Endodermal cell (in vitro differentiated cells): Measurements from ENCODE around the gene FMNL3. TPM values are rescaled to one million over a fixed set of nuclear protein-coding genes. Genes with fewer than 3 reads are reported as not detected.
A peak's percentile ranks its signal among the peaks of the same experiment; 100 is the strongest.

ENCODE experiments used
- DNase-seq: peaks from one replicate; pipeline ENCODE4 v3.0.0-alpha.2; 2017
- H3K27ac ChIP-seq: 2 replicates; pipeline ENCODE4 v1.5.1; 2013; ENCODE audit warnings: mild to moderate bottlenecking, low read depth, low read length, moderate library complexity
- H3K27me3 ChIP-seq: 2 replicates; pipeline ENCODE4 v1.6.1; 2013; ENCODE audit warnings: mild to moderate bottlenecking, low read length, moderate library complexity; ENCODE audit not compliant: insufficient read depth, control insufficient read depth, poor library complexity, severe bottlenecking
- H3K36me3 ChIP-seq: 2 replicates; pipeline ENCODE4 v1.7.0; 2013; ENCODE audit warnings: mild to moderate bottlenecking, low read length, moderate library complexity; ENCODE audit not compliant: control insufficient read depth, insufficient read depth
- H3K4me1 ChIP-seq: one replicate; pipeline ENCODE4 v1.7.0; 2013; ENCODE audit warnings: low read length; ENCODE audit not compliant: control insufficient read depth, insufficient read depth
- H3K4me3 ChIP-seq: 2 replicates; pipeline ENCODE4 v1.5.1; 2013; ENCODE audit warnings: mild to moderate bottlenecking, low read length, moderate library complexity
- H3K9ac ChIP-seq: 2 replicates; pipeline ENCODE4 v1.6.1; 2013; ENCODE audit warnings: mild to moderate bottlenecking, low read length, moderate library complexity; ENCODE audit not compliant: poor library complexity, severe bottlenecking; ENCODE audit errors: extremely low read depth
- H3K9me3 ChIP-seq: 2 replicates; pipeline ENCODE4 v1.6.1; 2013; ENCODE audit warnings: mild to moderate bottlenecking, low read length, moderate library complexity; ENCODE audit not compliant: control insufficient read depth
- H3K27ac Mint-ChIP-seq: 2 replicates; pipeline ENCODE4 v1.8.0; 2020; ENCODE audit warnings: mixed read lengths
- H3K27me3 Mint-ChIP-seq: 2 replicates; pipeline ENCODE4 v1.8.0; 2021; ENCODE audit warnings: mild to moderate bottlenecking, mixed read lengths; ENCODE audit not compliant: insufficient read depth
- H3K36me3 Mint-ChIP-seq: 2 replicates; pipeline ENCODE4 v1.8.0; 2020; ENCODE audit warnings: low read depth, mixed read lengths
- H3K4me1 Mint-ChIP-seq: 2 replicates; pipeline ENCODE4 v1.8.0; 2020; ENCODE audit warnings: mixed read lengths
- H3K4me3 Mint-ChIP-seq: 2 replicates; pipeline ENCODE4 v1.8.0; 2020; ENCODE audit warnings: mild to moderate bottlenecking, moderate library complexity, mixed read lengths
- H3K9me3 Mint-ChIP-seq: 2 replicates; pipeline ENCODE4 v1.8.0; 2020; ENCODE audit warnings: mild to moderate bottlenecking, mixed read lengths
- WGBS, 2 experiments: methylation state at CpG; one replicate each; pipeline versions ENCODE4 v1.1.5 to v1.1.7; 2013; ENCODE audit warnings: missing lambda C conversion rate in 2 of 2, mixed read lengths in 1 of 2; ENCODE audit not compliant: insufficient coverage in 1 of 2, insufficient read length in 1 of 2; 5-methylcytosine and 5-hydroxymethylcytosine counted together
- total RNA-seq, 2 donors: library from RNA; stranded (reverse); fragmentation: NEBNext Ultra II Directional in 1 of 2; extraction: Animal tissue kit (Norgen Biotek cat#: 25700) in 1 of 2; gene quantifications; 2 replicates in 1 of 2; 3 replicates in 1 of 2; pipeline ENCODE4 v1.2.1, GENCODE V29; 2021
- TF ChIP-seq, protein P1 (sequence below): fragments of 200-600 bp; sonication (generic); conservative IDR thresholded peaks from 2 replicates; pipeline ENCODE4 v1.5.0; 2021; ENCODE audit warnings: antibody characterized with exemption, mild to moderate bottlenecking

The FMNL3 gene
- total RNA-seq, 2 donors from 2014 or later = 22.4 to 23.5 TPM

DNA sequence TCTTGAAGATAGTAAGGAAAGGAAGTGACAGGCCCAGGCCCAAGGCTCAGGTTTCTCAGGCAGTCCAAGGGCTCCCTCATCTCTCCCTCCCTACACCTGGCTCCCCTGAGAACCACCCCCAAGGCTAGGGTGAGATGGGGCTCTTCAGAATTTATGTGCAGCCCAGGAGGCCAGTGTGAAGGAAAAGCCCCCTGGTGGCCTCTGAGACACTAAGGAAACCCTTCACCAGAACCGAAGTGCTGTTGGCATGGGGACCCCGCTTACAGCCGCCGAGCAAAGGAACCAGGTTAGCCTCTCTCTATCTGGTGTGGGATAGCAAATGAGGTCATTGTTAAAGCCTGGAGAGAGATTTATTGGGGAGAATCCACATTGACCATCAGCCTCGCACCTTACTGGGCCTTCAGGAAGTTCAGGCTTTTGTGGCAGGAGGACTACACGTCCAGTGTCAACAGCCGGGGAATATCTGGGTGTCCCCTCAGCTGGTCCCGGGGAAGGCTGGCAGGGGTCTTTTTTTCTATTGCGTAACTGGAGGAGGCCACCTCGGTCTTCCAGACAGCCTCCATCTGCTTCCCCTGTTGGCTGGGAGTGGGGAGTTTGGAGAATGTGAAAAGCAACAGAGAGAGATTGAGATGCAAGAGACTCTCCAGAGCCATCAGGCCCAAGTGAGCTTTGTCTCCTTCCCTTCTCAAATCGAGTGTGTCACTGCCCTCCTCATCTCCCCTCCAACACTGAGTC lies 119.9 kb downstream of the FMNL3 start:
- no peak overlapping the region for H3K27ac ChIP-seq
- H3K4me1 Mint-ChIP-seq = no peaks in the 10 kb centered on the region
- no peak overlapping the region for H3K4me3 Mint-ChIP-seq
- no peak overlapping the region for H3K4me3 ChIP-seq
- no peaks in the 10 kb centered on the region for H3K27me3 Mint-ChIP-seq
- H3K27me3 ChIP-seq = no peaks in the 10 kb centered on the region
- no peak for DNase-seq
- peaks cover 25% of the 10 kb centered on the region for H3K36me3 Mint-ChIP-seq
- H3K36me3 ChIP-seq = peaks cover 5% of the 10 kb centered on the region
- no peak overlapping the region for H3K27ac Mint-ChIP-seq
- TF ChIP-seq, protein P1, sequence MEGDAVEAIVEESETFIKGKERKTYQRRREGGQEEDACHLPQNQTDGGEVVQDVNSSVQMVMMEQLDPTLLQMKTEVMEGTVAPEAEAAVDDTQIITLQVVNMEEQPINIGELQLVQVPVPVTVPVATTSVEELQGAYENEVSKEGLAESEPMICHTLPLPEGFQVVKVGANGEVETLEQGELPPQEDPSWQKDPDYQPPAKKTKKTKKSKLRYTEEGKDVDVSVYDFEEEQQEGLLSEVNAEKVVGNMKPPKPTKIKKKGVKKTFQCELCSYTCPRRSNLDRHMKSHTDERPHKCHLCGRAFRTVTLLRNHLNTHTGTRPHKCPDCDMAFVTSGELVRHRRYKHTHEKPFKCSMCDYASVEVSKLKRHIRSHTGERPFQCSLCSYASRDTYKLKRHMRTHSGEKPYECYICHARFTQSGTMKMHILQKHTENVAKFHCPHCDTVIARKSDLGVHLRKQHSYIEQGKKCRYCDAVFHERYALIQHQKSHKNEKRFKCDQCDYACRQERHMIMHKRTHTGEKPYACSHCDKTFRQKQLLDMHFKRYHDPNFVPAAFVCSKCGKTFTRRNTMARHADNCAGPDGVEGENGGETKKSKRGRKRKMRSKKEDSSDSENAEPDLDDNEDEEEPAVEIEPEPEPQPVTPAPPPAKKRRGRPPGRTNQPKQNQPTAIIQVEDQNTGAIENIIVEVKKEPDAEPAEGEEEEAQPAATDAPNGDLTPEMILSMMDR = peak; percentile 62
- no peaks in the 10 kb centered on the region for H3K9me3 Mint-ChIP-seq
- H3K9ac ChIP-seq = no peak overlapping the region
- peaks cover 6% of the 10 kb centered on the region for H3K9me3 ChIP-seq
- H3K4me1 ChIP-seq = no peaks in the 10 kb centered on the region
- WGBS, 2 experiments = 91 to 93% methylated on average over 7 to 11 of the region's 11 CpGs

Other genes starting within 250 kb of the FMNL3 start
- gene KCNH3, start 168.4 kb downstream of the FMNL3 start, total RNA-seq = 1 to 10 TPM in 1 of 2 donors, under 1 TPM in 1; 1.00 to 1.5 TPM
- 10 to 100 TPM; 97.5 to 98.9 TPM for gene MCRS1, start 139.3 kb downstream of the FMNL3 start, total RNA-seq
- under 1 TPM; 0.22 to 0.26 TPM for gene FAM186B, start 101.8 kb downstream of the FMNL3 start, total RNA-seq
- gene PRPF40B, start 83.8 kb downstream of the FMNL3 start, total RNA-seq = 10 to 100 TPM; 33.8 to 45.6 TPM
- gene TMBIM6, start 34.2 kb upstream of the FMNL3 start, total RNA-seq = 100 to 1,000 TPM; 426 to 455 TPM
- gene NCKAP5L, start 121.0 kb upstream of the FMNL3 start, total RNA-seq = 10 to 100 TPM; 21.2 to 24.1 TPM
- gene BCDIN3D, start 135.7 kb upstream of the FMNL3 start, total RNA-seq = 1 to 10 TPM; 2.8 to 3.8 TPM
- not detected for gene FAIM2, start 196.5 kb upstream of the FMNL3 start, total RNA-seq
- gene AQP2, start 243.3 kb upstream of the FMNL3 start, total RNA-seq = not detected